ENCODE results near the gene DAB2IP.

The DAB2IP gene

DNA sequence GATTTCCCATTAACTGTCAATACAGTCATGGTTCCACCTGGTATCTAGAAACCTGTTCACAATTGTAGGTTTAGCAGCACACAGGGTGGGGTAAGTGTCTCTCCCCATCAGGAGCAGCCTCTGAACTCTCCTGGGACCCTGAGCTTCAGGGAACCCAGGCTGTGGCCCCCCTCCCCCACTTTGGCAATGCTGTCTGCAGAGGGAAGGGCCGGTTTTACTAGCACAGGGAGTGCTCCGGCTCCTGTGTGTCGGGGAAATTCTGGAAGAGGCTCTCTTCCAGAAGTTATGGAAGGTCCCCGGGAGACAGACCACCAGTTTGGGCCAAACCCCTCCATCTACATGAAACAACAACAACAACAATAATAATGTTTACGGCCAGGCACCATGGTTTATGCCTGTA, 9.9 kb downstream of the DAB2IP start:
- Histone ChIP-seq H3K4me3 (ENCODE audit: insufficient read depth, low read length, poor library complexity, severe bottlenecking) (no peak overlapping the region), H3K36me3 (ENCODE audit: low read length) (no peaks in the 10 kb centered on the region), H3K79me2 (ENCODE audit: insufficient read depth, low read length) (no peaks in the 10 kb centered on the region), H3K9ac (ENCODE audit: low read length) (no peak overlapping the region), H4K20me1 (ENCODE audit: low read depth, low read length) (no peaks in the 10 kb centered on the region), H3K27me3 (ENCODE audit: low read length) (no peaks in the 10 kb centered on the region), H3K27ac (ENCODE audit: low read depth, low read length) (no peak overlapping the region), H2AFZ (ENCODE audit: low read depth, low read length, severe bottlenecking) (no peak overlapping the region), H3F3A (ENCODE audit: insufficient read depth) (no peaks in the 10 kb centered on the region), H3K4me2 (ENCODE audit: low read depth, low read length, poor library complexity, severe bottlenecking) (no peak overlapping the region), H3K9me2 (replicated peaks; ENCODE audit: insufficient read depth, low read length) (no peaks in the 10 kb centered on the region), H3K9me3 (ENCODE audit: insufficient read depth, low read length) (no peaks in the 10 kb centered on the region)
- TF ChIP-seq, protein P1, sequence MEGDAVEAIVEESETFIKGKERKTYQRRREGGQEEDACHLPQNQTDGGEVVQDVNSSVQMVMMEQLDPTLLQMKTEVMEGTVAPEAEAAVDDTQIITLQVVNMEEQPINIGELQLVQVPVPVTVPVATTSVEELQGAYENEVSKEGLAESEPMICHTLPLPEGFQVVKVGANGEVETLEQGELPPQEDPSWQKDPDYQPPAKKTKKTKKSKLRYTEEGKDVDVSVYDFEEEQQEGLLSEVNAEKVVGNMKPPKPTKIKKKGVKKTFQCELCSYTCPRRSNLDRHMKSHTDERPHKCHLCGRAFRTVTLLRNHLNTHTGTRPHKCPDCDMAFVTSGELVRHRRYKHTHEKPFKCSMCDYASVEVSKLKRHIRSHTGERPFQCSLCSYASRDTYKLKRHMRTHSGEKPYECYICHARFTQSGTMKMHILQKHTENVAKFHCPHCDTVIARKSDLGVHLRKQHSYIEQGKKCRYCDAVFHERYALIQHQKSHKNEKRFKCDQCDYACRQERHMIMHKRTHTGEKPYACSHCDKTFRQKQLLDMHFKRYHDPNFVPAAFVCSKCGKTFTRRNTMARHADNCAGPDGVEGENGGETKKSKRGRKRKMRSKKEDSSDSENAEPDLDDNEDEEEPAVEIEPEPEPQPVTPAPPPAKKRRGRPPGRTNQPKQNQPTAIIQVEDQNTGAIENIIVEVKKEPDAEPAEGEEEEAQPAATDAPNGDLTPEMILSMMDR (IDR thresholded peaks at IDR 0.05; ENCODE audit: insufficient read depth, low read length, poor library complexity, severe bottlenecking): no peak
- TF ChIP-seq EZH2phosphoT487 (conservative IDR thresholded peaks at IDR 0.05; ENCODE audit: low read length): no peak

DNA sequence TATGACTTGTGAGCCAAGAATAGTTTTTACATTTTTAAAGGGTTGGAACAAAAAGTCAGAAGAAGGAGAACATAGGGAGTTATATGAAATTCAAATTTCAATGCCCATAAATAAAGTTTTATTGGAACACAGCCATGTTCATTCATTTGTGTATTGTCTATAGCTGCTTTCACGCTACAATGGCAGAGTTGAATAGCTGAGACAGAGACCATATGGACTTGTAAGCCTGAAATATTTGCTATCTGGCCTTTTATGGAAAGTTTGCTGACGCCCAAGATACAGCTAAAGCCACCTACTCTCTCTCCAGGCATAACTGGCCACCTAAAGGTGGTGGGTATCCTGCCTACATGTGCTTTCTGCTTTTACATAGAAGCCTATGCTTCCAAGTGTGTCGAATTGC, 10.9 kb downstream of the DAB2IP start:
- Histone ChIP-seq H3K9me3 (ENCODE audit: insufficient read depth, low read length) (no peaks in the 10 kb centered on the region), H3K27ac (ENCODE audit: low read depth, low read length) (no peak overlapping the region), H3F3A (ENCODE audit: insufficient read depth) (no peaks in the 10 kb centered on the region), H3K27me3 (ENCODE audit: low read length) (no peaks in the 10 kb centered on the region), H3K9me2 (replicated peaks; ENCODE audit: insufficient read depth, low read length) (no peaks in the 10 kb centered on the region), H3K36me3 (ENCODE audit: low read length) (no peaks in the 10 kb centered on the region), H3K4me3 (ENCODE audit: insufficient read depth, low read length, poor library complexity, severe bottlenecking) (no peak overlapping the region), H3K4me2 (ENCODE audit: low read depth, low read length, poor library complexity, severe bottlenecking) (no peak overlapping the region), H2AFZ (ENCODE audit: low read depth, low read length, severe bottlenecking) (no peak overlapping the region), H3K79me2 (ENCODE audit: insufficient read depth, low read length) (no peaks in the 10 kb centered on the region), H4K20me1 (ENCODE audit: low read depth, low read length) (no peaks in the 10 kb centered on the region), H3K9ac (ENCODE audit: low read length) (no peak overlapping the region)
- TF ChIP-seq EZH2phosphoT487 (conservative IDR thresholded peaks at IDR 0.05; ENCODE audit: low read length): no peak
- TF ChIP-seq, protein P1 (IDR thresholded peaks at IDR 0.05; ENCODE audit: insufficient read depth, low read length, poor library complexity, severe bottlenecking): no peak

DNA sequence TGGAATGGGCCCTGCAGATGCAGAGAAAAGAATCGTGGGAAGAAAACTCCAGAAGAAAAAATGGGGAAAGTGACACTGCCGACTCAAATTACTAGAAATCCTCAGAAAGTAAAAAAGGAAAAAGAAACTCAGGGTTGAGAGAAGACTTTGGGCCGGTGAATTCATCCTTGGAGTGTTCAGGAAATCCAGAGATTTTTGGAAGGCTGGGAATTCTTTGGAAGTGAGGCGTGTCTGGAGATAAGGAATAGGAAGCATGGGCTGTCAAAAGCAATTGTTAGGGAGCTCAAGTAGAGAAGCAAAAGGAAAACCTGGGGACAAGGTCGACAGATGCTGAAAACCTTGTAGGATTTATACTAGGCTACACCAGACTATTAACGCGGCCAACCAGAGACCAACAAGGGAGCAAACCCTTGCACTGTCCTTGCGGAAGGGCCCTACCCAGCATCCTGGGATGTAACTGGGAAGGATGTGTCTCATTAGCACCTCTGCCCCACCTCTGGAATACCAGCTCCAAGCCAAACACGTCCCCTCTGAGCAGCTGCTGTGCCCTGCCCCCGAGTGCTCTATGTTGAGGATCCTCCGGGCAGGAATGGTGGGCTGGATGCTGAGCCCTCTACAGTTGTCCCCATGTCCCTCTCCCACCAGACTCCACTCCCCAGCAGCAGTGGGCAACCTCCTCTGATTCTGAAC, 11.6 kb downstream of the DAB2IP start:
- H3K4me3 ChIP-seq (ENCODE audit: insufficient read depth, low read length, poor library complexity, severe bottlenecking): no peak overlapping the region
- H3K9me2 ChIP-seq (replicated peaks; ENCODE audit: insufficient read depth, low read length): no peaks in the 10 kb centered on the region
- H3K36me3 ChIP-seq (ENCODE audit: low read length): no peaks in the 10 kb centered on the region
- H3K27ac ChIP-seq (ENCODE audit: low read depth, low read length): no peak overlapping the region
- no peaks in the 10 kb centered on the region for H3F3A ChIP-seq (ENCODE audit: insufficient read depth)
- H3K4me2 ChIP-seq (ENCODE audit: low read depth, low read length, poor library complexity, severe bottlenecking): no peak overlapping the region
- TF ChIP-seq EZH2phosphoT487 (conservative IDR thresholded peaks at IDR 0.05; ENCODE audit: low read length): no peak
- TF ChIP-seq, protein P1 (IDR thresholded peaks at IDR 0.05; ENCODE audit: insufficient read depth, low read length, poor library complexity, severe bottlenecking): no peak
- no peaks in the 10 kb centered on the region for H3K79me2 ChIP-seq (ENCODE audit: insufficient read depth, low read length)
- no peaks in the 10 kb centered on the region for H3K27me3 ChIP-seq (ENCODE audit: low read length)
- no peaks in the 10 kb centered on the region for H3K9me3 ChIP-seq (ENCODE audit: insufficient read depth, low read length)
- no peaks in the 10 kb centered on the region for H4K20me1 ChIP-seq (ENCODE audit: low read depth, low read length)
- no peak overlapping the region for H3K9ac ChIP-seq (ENCODE audit: low read length)
- H2AFZ ChIP-seq (ENCODE audit: low read depth, low read length, severe bottlenecking): no peak overlapping the region
